GM19025 (cell line): ENCODE data around the gene BCL10.
A peak's percentile ranks its signal among the peaks of the same experiment; 100 is the strongest.

Experiments used
- ATAC-seq: cut with Tn5 transposase; IDR thresholded peaks from one replicate; pipeline ENCODE4 v1.9.1; 2021; ENCODE audit warnings: mild to moderate bottlenecking, low read depth, moderate library complexity; ENCODE audit not compliant: unreplicated experiment

BCL10 gene

DNA sequence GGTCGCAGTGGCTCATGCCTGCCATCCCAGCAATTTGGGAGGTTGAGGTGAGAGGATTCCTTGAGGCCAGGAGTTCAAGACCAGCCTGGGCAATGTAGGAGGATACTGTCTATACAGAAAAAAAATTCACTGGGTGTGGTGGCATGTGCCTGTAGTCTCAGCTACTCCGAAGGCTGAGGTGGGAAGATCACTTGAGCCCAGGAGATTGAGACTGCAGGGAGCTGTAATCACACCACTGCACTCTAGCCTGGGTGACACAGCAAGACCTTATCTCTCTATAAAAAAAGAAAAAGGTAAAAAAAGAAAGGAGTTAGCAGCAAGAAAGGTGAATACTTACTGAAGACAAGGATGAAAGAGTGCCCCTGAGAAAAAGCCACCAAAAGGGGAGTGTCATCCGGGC lies 23.7 kb upstream of the BCL10 start:
- no peak for ATAC-seq

- peak; percentile 94 for ATAC-seq
Measured at GRCh38 chr1:85297855-85298629, 21.6 kb upstream of the BCL10 start.

DNA sequence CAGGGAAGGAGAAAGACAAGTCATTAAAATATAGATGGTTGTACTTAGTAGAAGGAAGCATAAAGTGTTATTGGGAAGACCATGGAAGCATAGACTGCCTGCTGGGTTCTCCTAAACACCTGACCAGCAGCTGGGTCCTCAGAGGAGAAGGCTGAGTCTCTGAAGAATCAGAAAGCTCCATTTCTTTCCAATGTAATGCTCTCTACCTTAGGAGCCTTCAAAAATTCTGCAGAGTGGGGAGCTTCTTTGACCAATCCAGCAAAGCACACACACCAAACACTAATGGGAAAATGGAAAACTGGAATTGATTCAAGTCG lies 21.1 kb upstream of the BCL10 start:
- ATAC-seq: no peak

DNA sequence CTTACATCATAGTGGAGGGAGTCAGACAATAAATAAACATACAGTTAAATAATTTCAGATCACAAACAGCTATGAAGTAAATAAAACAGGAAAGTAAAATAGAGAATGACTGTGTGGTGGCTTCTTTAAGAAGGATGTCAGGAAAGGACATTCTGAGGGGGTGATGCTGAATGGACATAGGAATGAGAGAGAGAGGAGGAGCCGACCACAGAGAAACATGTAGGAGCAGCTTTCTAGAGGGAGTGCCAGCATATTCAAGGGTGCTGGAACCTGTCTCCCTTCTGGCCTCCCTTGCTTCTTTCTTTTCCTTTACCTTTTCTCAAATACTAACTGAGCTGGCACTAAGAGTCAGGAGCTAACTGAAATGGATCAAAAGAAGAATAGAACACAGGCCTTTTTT lies 20.5 kb upstream of the BCL10 start:
- ATAC-seq: no peak

- no peak for ATAC-seq
Measured at GRCh38 chr1:85295654-85296053, 19.2 kb upstream of the BCL10 start.

DNA sequence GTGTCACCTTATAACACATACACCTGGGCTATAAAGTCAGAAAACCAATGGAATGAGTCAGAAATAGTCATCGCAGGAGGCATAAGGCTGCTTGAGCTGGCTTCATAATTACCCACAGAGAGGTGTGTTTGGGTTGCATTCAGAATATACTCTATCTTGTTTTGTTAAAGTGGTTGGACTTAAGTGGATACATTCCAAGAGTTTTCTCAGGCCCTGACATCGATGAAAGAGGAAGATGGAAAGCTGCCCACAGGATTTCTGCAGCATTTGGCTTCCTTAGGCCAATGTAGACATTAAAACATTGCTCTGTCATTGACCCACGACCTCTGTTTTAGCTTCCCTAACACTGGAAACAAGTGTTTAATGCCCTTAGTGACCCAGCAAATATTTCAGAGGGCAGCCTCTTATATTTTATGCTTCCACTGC lies 18.6 kb upstream of the BCL10 start:
- ATAC-seq: no peak

DNA sequence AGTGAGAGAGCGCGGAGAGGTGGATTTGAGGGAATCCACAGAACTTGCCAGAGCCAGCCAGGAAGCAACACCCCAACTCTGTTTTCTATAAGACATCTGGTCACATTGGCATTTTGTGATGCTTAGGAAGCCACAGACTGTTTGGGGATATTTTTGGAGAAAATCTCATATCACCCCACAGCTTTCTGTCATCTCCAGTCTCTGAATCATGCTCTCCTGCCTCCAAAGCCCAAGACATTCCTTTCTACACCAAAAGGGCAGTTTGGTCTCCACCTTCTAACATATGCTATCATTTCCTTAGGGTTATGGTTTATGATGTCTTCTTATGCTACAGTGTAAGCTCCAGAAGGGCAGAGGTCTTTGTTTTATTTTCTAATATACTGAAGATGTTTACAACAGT lies 14.4 kb upstream of the BCL10 start:
- no peak for ATAC-seq

DNA sequence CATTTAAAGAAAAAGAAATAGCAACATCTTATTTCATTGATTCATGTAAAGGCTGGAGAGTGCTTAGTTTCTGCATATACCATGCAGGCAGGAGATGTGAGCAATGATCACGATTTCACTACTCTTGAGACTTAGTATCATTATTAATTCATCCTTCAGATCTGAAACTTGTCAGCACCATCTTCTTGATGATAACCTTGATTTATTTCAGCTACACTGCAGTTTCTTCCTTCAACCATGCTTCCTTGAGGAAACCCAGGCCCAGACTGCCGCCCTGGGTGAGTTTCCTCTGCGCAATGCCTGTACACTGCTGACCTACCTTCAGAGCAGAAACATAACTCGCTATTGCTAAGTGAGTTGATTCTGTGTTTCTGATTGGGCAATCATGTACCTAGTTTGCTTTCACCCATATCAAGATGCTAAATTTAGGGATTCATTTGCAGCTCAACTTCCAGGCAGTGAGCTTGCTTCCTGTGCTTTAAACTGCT lies 13.5 kb upstream of the BCL10 start:
- no peak for ATAC-seq

- no peak for ATAC-seq
Measured at GRCh38 chr1:85289207-85289847, 12.9 kb upstream of the BCL10 start.

DNA sequence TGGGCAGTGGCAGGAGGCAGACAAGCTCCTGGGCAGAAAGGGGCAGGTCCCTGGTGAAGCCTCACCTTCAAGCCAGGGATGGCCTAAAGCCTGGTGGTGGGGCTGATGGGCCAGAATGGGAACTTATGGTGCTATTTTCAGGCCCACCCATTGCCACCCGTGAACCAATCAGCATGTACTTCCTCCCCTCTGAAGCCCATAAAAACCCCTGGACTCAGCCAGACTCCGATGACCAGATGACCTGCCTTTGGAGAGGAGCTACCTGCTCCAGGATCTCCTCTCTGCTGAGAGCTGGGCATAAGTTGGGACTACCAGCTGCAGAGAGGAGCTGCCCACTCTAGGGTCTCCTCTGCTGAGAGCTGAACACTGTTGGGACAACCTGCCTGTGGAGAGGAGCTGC lies 7.8 kb upstream of the BCL10 start:
- ATAC-seq: no peak

GRCh38 chr1:85283475-85284199 lies 7.2 kb upstream of the BCL10 start:
- ATAC-seq: no peak

DNA sequence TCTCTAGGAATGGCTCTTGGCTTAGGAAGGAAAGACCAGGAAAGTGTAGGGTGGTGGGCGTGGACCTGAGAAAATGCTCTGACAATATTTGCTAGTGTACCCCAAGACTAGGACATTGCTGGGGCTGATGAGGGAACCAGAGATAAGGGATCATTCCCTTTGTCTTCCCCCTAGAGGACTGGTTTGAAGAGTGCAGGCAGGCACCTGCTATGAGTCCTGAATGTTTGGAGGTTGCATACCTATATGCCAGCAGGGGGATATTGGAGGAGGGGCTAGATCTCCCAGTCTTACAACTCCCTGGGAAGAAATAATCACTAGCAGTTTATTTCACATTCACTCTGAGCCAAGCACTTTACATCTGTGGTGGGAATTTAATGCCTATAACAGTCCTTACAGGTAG lies 6.0 kb upstream of the BCL10 start:
- no peak for ATAC-seq

DNA sequence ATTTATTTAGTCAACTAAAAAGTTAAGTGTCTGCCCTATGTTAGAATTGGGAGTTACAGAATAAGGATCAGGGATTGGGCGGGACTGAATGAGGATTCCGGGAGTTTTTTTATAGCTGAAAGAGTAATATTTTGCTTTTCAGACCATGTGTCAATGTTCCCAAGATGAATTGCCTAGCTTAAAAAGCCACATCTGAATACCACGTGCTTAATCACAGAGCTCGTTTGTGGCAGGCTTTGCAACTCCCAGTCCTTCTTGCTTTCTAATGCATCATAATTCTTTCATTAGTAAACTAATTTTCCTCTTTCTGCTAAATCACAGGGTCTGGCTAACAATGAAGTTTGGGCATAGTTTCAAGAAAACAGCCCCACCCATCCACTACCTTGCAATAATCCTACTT lies 4.2 kb upstream of the BCL10 start:
- no peak for ATAC-seq

GRCh38 chr1:85279458-85280080 lies 3.1 kb upstream of the BCL10 start:
- ATAC-seq: no peak

DNA sequence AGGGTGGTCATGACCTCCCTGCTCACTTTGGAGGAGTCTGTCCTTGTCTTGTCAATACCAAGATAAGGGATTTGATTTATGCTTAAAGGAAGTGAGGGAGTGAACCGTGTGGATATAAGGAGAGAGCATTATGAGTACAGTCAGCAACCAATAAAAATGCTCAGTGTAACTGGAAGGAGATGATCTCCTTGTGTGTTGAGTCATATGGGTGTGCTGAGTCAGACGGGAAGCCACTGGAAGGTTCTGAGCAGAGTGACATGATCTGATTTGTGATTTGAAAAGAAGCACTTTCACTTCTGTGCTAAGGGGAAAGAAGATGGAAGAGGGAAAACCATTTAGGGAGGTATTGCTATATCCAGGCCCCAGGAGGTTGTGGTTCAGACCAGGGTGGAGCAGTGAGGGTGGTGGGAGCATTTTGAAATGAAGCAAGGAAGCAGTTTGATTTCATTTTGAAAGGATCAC lies 2.5 kb upstream of the BCL10 start:
- no peak for ATAC-seq

- no peak for ATAC-seq
Measured at GRCh38 chr1:85277802-85278201, 1.4 kb upstream of the BCL10 start.

DNA sequence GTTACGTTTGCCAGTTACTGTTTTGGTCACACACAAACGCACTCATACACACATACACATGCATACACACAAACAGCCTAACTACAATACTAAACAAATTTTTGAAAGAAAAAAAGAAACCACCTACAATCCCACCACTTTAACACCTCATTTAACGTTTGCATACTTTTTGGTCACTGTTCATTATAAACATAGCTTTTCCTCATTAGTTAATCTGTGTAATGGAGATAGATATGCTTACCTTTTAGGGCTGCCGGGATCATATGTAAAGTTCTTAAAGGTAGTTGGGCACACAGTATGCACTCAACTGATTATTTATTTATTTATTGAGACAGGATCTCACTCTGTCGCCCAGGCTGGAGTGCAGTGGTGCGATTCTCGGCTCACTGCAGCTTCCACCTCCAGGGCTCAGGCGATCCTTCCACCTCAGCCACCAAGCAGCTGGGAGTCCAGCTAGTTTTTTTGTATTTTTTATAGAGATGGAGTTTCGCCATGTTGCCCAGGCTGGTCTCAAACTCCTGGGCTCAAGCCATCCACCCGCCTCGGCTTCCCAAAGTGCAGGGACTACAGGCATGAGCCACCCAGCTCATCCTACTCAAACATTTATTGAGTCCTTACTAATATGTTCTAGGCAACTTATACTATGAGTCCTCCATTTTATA lies 677 bp upstream of the BCL10 start:
- no peak for ATAC-seq

DNA sequence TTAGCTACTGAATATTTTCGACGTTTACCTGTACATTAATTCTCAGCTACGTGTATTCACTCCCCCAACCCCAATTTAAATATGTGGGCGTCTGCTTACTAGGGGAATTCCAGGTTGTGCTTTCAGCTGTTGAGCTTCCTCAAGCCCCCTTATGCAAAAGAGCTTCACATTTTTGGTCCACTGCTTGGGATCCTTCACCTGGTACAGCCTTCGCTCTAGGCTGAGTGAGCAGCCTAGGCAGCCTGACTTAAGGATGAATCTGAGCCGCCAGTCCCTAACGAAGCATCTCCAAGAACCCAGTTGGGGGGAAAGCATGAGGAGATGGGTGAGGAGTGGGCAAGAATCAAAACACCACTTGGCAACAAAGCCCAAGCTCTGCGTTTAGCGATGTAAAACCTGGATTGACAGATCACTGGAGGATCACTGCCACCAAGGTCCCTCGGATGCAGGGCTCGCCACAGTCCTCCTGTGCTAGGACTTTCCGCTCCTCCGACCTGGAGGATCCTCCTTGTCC lies 674 bp downstream of the BCL10 start:
- no peak for ATAC-seq

- no peak for ATAC-seq
Measured at GRCh38 chr1:85274969-85275453, 1.4 kb downstream of the BCL10 start.

- no peak for ATAC-seq
Measured at GRCh38 chr1:85273397-85273796, 3.0 kb downstream of the BCL10 start.
